Stimulated activated CD4-positive, alpha-beta T cell treated with anti-CD3 and anti-CD28 coated beads, Interleukin-15, amount 100 ng/mL, for 48 hours (primary cell): ENCODE data around the gene TESPA1.
"Not testable (repeated sequence)": the region's sequence is repeated elsewhere in the genome, so short reads cannot be mapped to it uniquely, and the experiment has no call there.

ENCODE experiments used
- DNase-seq, 2 donors: peaks; one replicate each; pipeline ENCODE4 v3.0.0-alpha.2; 2020; ENCODE audit warnings: low read depth in 2 of 2

TESPA1 gene

GRCh38 chr12:54949073-54949711 is 35.4 kb downstream of the TESPA1 start:
- no peak for DNase-seq

DNA sequence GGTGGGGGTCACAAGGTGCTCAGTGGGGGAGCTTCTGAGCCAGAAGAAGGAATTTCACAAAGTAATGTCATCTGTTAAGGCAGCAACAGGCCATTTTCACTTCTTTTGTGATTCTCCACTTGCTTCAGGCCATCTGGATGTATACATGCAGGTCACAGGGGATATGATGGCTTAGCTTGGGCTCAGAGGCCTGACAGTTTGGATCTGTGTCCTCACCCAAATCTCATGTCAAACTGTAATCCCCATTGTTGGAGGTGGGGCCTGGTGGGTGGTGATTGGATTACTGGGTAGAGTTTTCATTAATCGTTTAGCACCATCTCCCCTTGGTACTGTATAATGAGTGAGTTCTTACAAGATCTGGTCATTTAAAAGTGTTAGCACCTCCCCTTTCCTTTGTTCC is 36.4 kb downstream of the TESPA1 start:
- DNase-seq, result no peak

- no peak for DNase-seq
Observed at GRCh38 chr12:54945082-54945481, 39.5 kb downstream of the TESPA1 start.

- not testable (repeated sequence) for DNase-seq
Observed at GRCh38 chr12:54943292-54943691, 41.3 kb downstream of the TESPA1 start.

- no peak for DNase-seq
Observed at GRCh38 chr12:54941659-54942058, 42.9 kb downstream of the TESPA1 start.

DNA sequence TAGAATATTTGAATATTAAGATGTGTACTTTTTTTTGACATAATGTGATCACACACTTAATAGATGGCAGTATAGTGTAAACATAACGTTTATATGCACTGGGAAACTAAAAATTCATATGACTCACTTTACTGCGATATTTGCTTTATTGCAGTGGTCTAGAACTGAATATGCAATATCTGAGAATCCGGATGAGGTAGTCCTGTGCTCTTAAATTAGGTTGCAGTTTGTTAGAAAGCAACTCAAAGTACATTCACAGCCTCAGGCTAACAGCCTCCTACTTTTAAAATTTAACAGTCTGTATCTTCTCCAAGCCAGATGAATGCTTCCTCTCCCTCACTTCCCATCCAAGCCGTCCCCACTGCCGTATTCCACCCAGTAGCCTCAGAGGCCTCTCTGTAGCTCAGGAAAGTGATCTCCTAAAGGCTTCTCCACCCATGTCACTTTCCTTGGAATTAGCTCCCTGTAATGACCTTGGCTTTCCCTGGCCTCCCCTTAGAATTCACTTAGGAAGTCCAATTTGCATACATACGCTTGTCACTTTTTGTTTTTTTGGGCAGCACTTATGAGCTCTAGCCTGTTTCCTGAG is 43.7 kb downstream of the TESPA1 start:
- no peak for DNase-seq

DNA sequence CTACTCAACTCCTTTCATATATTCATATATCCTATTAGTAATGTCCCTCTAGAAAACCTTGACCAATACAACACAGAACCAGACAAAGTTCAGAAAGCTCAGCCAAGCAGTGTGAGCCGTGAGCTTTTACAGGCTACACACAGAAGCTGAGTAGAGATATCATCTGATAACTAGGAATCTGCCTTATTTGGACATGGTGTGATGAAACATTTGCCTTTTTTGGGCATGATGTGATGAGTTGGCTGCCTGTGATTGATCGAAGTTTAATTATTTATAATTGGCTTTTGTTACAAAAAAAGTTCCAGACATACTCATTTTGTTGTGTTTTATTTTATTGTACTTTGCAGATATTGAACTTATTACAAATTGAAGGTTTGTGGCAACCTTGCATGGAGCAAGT is 46.6 kb downstream of the TESPA1 start:
- no peak for DNase-seq

DNA sequence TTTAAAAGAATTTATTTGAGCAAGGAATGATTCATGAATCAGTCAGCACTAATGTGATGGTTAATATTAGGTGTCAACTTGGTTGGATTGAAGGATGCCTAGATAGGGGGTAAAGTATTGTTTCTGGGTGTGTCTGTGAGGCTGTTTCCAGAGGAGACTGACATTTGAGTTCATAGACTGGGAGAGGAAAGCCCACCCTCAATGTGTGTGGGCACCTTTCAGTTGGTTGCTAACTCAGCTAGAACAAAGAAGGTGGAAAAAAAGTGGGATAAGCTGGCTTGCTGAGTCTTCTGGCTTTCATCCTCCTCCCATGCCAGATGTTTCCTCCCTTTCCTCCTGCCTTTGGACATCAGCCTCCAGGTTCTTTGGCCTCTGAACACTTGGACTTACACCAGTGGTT is 47.2 kb downstream of the TESPA1 start:
- no peak for DNase-seq

DNA sequence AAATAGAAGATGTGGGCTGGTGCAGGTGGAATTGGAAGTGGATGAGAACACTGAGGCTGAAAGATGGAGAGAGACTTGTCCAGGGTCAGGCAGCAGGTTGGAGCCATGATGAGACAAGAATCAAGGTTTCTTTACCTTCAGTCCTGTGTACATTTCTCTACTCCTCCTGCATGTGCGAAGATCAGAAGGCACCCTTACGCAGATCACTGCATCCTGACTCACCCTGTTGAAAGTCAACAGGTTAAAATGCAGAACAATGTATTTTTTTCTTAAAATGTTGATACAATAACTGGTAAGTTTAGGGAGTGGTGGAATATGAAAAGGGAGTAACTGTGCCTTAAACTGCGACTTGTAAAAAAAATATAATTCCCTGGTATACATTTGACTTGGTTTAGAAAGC is 47.8 kb downstream of the TESPA1 start:
- no peak for DNase-seq

DNA sequence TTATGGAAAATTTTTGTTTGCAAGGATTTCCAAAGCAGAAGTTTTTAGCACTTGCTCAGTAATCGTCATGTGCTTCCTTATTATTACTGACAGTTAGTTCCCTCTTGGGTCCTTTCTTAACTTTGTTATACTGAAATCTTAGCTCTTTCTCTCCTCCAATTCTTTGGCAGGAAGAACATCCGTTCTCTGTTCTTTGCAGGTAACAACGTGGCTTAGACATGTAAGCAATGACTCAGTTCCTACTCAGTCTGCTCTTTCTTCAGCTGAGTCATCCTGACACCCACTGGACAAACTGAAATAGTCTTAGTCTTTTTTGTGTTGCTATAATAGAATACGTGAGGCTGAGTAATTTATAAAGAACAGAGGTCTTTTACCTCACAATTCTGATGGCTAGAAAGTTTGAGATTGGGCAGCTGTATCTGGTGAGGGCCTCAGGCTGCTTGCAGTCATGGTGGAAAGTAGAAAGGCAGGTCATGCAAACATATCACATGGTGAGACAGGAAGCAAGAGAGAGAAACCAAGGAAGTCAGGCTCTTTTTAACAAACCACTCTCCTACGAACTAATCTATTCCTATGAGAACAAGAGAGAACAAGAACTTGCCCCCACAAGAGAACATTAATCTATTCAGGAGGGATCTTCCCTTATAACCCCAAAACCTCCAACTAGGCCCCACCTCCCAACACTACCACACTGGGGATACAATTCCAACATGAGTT is 49.2 kb downstream of the TESPA1 start:
- peak; percentile 26 to 33 for DNase-seq

DNA sequence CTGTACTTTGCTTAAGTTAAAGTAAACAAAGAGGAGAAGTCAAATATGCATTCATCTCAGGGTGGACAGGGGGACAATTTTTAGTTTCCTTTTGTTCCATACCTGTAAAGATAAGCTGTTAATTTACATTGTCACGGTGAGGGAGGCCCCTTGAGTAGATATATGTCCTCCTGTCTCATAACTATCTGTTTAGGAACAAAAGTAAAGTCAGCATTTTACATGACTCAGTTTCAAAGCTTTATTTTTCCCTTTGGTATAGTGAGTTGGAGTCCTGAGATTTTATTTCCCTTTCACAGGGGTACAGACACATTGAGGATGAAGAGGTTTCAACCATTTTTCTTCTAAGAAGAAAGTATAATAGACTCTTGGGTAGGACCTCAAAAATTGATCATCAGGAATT is 50.1 kb downstream of the TESPA1 start:
- DNase-seq, result no peak

DNA sequence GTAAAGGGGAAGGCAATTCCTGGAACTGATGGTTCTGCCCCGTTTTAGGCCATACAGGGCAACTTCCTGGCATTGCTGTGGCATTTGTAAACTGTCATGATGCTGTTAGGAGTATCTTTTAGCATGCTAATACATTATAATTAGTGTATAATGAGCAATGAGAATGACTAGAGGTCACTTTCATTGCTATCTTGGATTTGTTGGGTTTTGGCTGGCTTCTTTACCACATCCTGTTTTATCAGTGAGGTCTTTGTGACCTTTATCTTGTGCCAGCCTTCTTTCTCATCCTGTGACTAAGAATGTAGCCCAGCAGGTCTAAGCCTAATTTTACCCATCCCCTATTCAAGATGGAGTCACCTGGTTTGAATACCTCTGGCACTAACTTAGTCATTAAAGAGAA is 51.2 kb downstream of the TESPA1 start:
- no peak for DNase-seq

GRCh38 chr12:54932691-54933090 is 51.9 kb downstream of the TESPA1 start:
- no peak for DNase-seq

GRCh38 chr12:54932038-54932437 is 52.5 kb downstream of the TESPA1 start:
- DNase-seq, result no peak

DNA sequence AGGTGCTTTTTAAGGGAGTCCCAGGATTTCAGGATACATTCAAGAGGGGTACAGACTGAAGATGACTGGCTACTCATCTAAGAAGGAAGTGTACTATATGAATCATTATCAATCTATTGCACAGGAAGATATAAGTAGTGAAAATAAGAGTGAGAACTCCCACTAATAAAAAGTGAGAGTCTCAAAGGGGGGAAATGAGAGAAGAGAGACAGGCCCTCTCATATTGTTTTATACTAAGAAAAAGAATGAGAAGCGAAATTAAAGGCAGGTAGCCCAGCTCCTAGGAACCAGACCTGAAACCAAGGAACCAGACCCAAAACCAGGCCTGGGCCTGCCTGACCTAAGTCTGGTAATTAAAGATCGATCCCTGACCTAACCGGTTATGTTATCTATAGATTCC is 54.6 kb downstream of the TESPA1 start:
- DNase-seq, result no peak

DNA sequence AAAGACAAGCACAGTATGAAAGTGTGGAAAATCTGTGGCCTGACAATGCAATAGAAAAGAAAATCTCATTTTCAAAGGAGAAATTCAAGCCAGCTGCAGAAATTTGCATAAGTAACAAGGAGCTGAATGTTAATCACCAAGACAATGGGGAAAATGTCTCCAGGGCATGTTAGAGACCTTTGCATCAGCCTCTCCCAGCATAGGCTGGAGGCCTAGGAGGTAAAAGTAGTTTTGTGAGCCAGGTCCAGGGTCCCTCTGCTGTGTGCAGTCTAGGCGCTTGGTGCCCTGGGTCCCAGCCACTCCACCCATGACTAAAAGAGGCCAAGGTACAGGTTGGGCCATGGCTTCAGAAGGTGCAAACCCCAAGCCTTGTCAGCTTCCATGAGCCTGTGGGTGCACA is 58.3 kb downstream of the TESPA1 start:
- no peak for DNase-seq

DNA sequence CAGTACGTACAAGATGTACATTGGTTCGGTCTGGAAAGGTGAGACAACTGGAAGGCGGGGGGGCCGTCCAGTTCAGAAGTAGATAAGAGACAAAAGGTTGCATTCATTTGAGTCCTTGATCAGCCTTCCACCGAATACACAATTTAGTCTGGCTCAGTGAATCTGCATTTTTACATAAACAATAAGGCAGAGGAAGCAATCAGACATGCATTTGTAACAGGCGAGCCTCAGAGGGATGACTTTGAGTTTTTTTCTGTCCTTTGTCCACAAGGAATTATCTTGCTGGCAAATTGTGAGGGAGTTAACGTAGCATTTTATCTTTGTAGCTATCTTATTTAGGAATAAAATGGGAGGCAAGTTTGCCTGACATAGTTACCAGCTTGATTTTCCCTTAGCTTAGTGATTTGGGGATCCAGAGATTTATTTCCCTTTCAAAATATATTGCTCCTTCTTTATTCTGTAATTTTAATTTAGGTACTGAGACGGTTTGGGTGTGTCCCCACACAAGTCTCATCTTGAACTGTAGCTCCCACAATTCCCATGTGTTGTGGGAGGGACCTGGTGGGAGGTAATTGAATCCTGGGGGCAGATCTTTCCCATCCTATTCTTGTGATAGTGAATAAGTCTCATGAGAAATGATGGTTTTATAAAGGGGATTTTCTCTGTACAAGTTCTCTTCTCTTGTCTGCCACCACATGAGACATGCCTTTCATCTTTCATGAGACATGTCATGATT is 59.4 kb downstream of the TESPA1 start:
- no peak for DNase-seq

- no peak for DNase-seq
Observed at GRCh38 chr12:54917001-54917488, 67.5 kb downstream of the TESPA1 start.
